Measurements from ENCODE around the gene MUC5B.

DNA sequence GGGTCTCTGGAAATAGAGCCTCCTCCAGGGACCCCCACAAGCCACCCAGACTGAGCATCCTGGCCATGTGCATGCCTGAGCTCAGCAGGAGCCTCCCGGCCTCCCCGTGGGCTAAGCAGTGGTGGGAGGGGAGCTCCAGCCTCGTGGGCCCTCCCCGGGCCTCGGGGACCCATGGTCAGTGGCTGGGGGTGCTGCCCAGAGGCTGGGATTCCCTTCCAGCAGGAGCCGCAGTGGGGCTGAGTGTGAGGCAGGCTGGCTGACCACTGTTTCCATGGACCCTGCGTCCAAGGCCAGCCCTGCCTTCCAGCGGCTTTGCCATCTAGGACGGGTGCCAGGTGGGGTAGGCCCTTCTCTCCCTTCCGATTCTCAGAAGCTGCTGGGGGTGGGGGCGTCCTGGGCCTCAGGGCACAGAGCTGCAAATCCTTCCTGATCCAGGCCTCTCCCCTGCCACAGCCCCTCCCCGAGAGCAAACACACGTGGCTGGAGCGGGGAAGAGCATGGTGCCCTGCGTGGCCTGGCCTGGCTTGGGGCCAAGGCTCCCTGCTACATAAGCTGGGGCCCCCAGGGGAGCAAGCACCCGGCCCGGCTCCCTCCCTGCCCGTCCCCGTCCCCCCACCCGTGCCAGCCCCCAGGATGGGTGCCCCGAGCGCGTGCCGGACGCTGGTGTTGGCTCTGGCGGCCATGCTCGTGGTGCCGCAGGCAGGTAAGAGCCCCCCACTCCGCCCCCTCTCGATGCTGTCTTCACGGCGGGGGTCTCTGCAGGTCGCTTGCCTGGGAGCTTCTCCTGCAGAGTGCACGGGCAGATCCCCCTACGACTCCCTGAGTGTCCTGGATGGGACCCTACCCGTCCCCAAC is at the start of gene MUC5B:
- TF ChIP-seq, protein P1, sequence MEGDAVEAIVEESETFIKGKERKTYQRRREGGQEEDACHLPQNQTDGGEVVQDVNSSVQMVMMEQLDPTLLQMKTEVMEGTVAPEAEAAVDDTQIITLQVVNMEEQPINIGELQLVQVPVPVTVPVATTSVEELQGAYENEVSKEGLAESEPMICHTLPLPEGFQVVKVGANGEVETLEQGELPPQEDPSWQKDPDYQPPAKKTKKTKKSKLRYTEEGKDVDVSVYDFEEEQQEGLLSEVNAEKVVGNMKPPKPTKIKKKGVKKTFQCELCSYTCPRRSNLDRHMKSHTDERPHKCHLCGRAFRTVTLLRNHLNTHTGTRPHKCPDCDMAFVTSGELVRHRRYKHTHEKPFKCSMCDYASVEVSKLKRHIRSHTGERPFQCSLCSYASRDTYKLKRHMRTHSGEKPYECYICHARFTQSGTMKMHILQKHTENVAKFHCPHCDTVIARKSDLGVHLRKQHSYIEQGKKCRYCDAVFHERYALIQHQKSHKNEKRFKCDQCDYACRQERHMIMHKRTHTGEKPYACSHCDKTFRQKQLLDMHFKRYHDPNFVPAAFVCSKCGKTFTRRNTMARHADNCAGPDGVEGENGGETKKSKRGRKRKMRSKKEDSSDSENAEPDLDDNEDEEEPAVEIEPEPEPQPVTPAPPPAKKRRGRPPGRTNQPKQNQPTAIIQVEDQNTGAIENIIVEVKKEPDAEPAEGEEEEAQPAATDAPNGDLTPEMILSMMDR (IDR thresholded peaks at IDR 0.05): no peak
- no peak for TF ChIP-seq POLR2A (IDR thresholded peaks at IDR 0.05)

Data from testis (tissue), 2 donors.